ENCODE measurements around the gene USP31. TPM values are rescaled to one million over a fixed set of nuclear protein-coding genes. Genes with fewer than 3 reads are reported as not detected.

USP31 gene
- total RNA-seq, 1 experiment from 2014 or later: 26.9 TPM

DNA sequence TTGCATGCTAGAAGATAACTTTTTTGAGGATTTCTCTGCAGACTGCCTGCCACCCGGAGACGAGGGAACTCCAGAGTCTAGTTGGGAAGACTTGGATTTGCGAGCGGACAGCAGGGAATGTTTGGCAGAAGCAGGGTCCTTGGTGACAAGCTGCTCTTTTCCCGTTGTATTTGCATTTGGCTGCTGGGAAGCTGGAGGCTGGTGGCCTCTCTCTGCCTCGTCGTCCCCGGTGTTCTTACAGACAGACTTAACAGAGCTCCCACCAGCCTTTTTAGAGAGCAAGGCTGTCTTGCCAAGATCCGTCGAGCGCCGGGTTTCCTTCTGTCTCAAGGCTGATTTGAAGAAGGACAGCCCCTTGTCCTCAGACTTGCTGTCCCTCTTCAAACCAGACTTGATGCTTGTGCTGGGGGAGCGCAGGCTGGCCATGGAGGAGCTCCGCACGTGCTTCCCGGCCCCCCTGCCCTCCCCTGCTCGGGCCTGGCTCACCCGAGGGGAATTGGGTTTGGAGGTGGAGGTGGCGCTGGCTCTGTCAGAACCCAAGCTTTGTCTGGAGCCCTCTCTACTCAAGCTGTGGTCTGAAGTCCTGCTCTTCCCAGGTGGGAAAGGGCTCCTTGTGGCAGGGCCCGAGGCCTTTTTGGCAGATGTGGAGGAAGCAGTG, 81.0 kb downstream of the USP31 start:
- Mint-ChIP-seq H3K36me3 (ENCODE audit: insufficient read depth, unreplicated experiment) (peaks cover 79% of the 10 kb centered on the region), H3K4me3 (ENCODE audit: unreplicated experiment) (no peak overlapping the region), H3K9me3 (ENCODE audit: unreplicated experiment) (no peaks in the 10 kb centered on the region), H3K27ac (ENCODE audit: low read depth, unreplicated experiment) (no peak overlapping the region), H3K27me3 (ENCODE audit: insufficient read depth, unreplicated experiment) (no peaks in the 10 kb centered on the region), H3K4me1 (ENCODE audit: insufficient read depth, unreplicated experiment) (peaks cover 17% of the 10 kb centered on the region)
- intact Hi-C loops (cut with micrococcal nuclease): no loop called here
- TF ChIP-seq, protein P1, sequence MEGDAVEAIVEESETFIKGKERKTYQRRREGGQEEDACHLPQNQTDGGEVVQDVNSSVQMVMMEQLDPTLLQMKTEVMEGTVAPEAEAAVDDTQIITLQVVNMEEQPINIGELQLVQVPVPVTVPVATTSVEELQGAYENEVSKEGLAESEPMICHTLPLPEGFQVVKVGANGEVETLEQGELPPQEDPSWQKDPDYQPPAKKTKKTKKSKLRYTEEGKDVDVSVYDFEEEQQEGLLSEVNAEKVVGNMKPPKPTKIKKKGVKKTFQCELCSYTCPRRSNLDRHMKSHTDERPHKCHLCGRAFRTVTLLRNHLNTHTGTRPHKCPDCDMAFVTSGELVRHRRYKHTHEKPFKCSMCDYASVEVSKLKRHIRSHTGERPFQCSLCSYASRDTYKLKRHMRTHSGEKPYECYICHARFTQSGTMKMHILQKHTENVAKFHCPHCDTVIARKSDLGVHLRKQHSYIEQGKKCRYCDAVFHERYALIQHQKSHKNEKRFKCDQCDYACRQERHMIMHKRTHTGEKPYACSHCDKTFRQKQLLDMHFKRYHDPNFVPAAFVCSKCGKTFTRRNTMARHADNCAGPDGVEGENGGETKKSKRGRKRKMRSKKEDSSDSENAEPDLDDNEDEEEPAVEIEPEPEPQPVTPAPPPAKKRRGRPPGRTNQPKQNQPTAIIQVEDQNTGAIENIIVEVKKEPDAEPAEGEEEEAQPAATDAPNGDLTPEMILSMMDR (IDR thresholded peaks at IDR 0.05; ENCODE audit: unreplicated experiment): no peak
- BruUV-seq (replicated peaks): no TSS peak
- CTCF ChIA-PET: interaction anchor here (1.1 kb wide), 1 partner anchor 9 kb away, joined by 6 read pairs; no protein-coding TSS in a partner anchor
- DNase-seq (ENCODE audit: unreplicated experiment): no peak
- POLR2A ChIA-PET: no interaction called here

DNA sequence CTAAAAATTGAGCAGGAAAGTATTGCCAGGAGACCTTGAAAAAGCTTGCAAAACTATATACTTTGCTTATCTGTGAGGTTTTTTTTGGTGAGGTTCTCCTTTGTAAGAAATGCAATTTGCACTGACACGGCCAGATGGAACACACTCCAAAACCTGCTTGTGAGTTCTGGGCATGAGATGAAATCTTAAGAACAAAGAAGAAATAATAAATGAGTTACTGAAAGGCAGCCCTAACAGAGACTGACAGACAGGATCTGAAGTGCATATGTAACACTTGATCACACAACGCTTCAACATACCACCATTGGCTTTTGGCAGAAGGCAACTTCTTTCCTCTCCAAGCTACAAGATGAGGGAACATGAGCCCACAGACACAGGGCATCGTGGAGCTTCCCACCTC, 82.6 kb downstream of the USP31 start:
- ChIA-PET POLR2A (interaction anchor here (0.6 to 1.1 kb wide), 2 partner anchors 11 to 36 kb away, joined by 3 read pairs; no protein-coding TSS in a partner anchor), CTCF (interaction anchor here (0.6 to 1.2 kb wide), 4 partner anchors 297 to 385 kb away, joined by 3 read pairs; no protein-coding TSS in a partner anchor)
- Mint-ChIP-seq H3K9me3 (ENCODE audit: unreplicated experiment) (no peaks in the 10 kb centered on the region), H3K36me3 (ENCODE audit: insufficient read depth, unreplicated experiment) (peaks cover 65% of the 10 kb centered on the region), H3K4me1 (ENCODE audit: insufficient read depth, unreplicated experiment) (peaks cover 2% of the 10 kb centered on the region), H3K27me3 (ENCODE audit: insufficient read depth, unreplicated experiment) (no peaks in the 10 kb centered on the region), H3K4me3 (ENCODE audit: unreplicated experiment) (no peak overlapping the region), H3K27ac (ENCODE audit: low read depth, unreplicated experiment) (no peak overlapping the region)
- no TSS peak for BruUV-seq (replicated peaks)
- TF ChIP-seq, protein P1 (IDR thresholded peaks at IDR 0.05; ENCODE audit: unreplicated experiment): no peak
- intact Hi-C loops (cut with micrococcal nuclease): no loop called here
- no peak for DNase-seq (ENCODE audit: unreplicated experiment)

DNA sequence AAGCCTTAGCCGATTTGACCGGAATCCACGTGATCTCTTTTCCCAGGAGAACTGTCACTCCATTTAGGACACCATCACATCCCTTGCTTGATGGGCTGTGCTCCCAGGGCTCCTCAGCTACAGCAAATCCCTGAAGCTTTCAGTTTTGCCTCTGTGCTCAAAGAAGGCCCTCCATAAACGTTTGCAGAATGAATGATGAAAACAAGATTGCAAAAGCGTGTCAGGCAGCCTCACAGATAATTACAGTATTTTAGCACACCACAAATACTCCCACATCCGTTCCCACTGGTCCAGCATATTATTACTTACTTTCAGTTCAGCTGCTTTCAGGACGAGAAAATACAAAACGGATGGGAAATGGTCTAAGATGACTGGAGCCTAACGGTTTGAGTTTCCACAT, 84.6 kb downstream of the USP31 start:
- Mint-ChIP-seq H3K4me3 (ENCODE audit: unreplicated experiment) (no peak overlapping the region), H3K4me1 (ENCODE audit: insufficient read depth, unreplicated experiment) (no peaks in the 10 kb centered on the region), H3K9me3 (ENCODE audit: unreplicated experiment) (no peaks in the 10 kb centered on the region), H3K27me3 (ENCODE audit: insufficient read depth, unreplicated experiment) (no peaks in the 10 kb centered on the region), H3K27ac (ENCODE audit: low read depth, unreplicated experiment) (no peak overlapping the region), H3K36me3 (ENCODE audit: insufficient read depth, unreplicated experiment) (peaks cover 55% of the 10 kb centered on the region)
- no TSS peak for BruUV-seq (replicated peaks)
- DNase-seq (ENCODE audit: unreplicated experiment): no peak
- TF ChIP-seq, protein P1 (IDR thresholded peaks at IDR 0.05; ENCODE audit: unreplicated experiment): no peak
- CTCF ChIA-PET: interaction anchor here (0.5 to 1.0 kb wide), 2 partner anchors 9 to 371 kb away, joined by 3 to 4 read pairs; no protein-coding TSS in a partner anchor
- intact Hi-C loops (cut with micrococcal nuclease): loop anchor here (5.0 kb wide), 1 partner anchor 368 kb away; no protein-coding TSS in a partner anchor
- POLR2A ChIA-PET: no interaction called here

DNA sequence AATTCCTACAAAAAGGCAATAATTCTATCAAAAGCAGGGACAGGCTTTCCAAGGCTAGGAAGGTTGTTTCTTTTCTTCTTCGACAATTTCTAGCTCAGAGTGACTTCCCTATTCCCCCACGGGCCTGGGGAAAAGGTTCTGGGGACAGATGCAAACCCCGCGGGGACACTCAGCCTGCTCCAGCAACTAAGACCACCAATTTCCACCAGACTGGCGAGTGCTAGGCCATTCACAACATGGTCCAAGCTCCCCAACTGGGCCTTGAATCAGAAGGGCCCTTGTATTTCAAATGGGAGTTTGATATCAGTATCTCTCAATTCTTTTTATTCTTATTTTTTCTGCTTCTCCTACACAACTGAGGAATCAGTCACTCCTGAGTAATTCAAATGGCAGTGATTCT, 86.7 kb downstream of the USP31 start:
- H3K9me3 Mint-ChIP-seq (ENCODE audit: unreplicated experiment): peaks cover under 1% of the 10 kb centered on the region
- no peaks in the 10 kb centered on the region for H3K4me1 Mint-ChIP-seq (ENCODE audit: insufficient read depth, unreplicated experiment)
- no peak overlapping the region for H3K4me3 Mint-ChIP-seq (ENCODE audit: unreplicated experiment)
- TF ChIP-seq, protein P1 (IDR thresholded peaks at IDR 0.05; ENCODE audit: unreplicated experiment): no peak
- ChIA-PET CTCF (interaction anchor here (0.7 to 1.3 kb wide), 8 partner anchors 9 to 672 kb away, joined by 3 to 6 read pairs (median 3); no protein-coding TSS in a partner anchor), POLR2A (no interaction called here)
- H3K27me3 Mint-ChIP-seq (ENCODE audit: insufficient read depth, unreplicated experiment): peaks cover 2% of the 10 kb centered on the region
- BruUV-seq (replicated peaks): no TSS peak
- DNase-seq (ENCODE audit: unreplicated experiment): no peak
- H3K27ac Mint-ChIP-seq (ENCODE audit: low read depth, unreplicated experiment): no peak overlapping the region
- intact Hi-C loops (cut with micrococcal nuclease): loop anchor here (5.0 kb wide), 1 partner anchor 370 kb away; no protein-coding TSS in a partner anchor
- H3K36me3 Mint-ChIP-seq (ENCODE audit: insufficient read depth, unreplicated experiment): peaks cover 34% of the 10 kb centered on the region
